A549 (cell line): ENCODE results near the gene CASP1. TPM values are rescaled to one million over a fixed set of nuclear protein-coding genes. Genes with fewer than 3 reads are reported as not detected.

ENCODE experiments used
- ATAC-seq, 2 experiments: fragments of 200-7000 bp in 1 of 2; fragments of >200 bp in 1 of 2; cut with Nextera tagmentation in 1 of 2; cut with Tn5 transposase in 1 of 2; 3 replicates each; pipeline versions ENCODE4 v1.8.0 to v1.9.1; 2018 to 2020; ENCODE audit warnings: mild to moderate bottlenecking in 1 of 2, moderate library complexity in 1 of 2
- CTCF ChIA-PET: fragments of 300-600 bp; sonication (Branson Sonifier 250); formaldehyde crosslinking; extraction: SDS; loops from one replicate; lab custom pipeline; 2021; ENCODE audit warnings: antibody characterized with exemption, inconsistent platforms; lab: Yijun Ruan, JAX
- POLR2A ChIA-PET: fragments of 350-600 bp; formaldehyde crosslinking; extraction: SDS; loops from one replicate; lab custom pipeline; 2021; ENCODE audit warnings: antibody characterized with exemption, inconsistent platforms; lab: Yijun Ruan, JAX
- DNase-seq, 2 experiments: peaks; one replicate each; pipeline versions ENCODE4 v3.0.0 to v3.0.0-alpha.2; 2011 to 2016; ENCODE audit warnings: low read depth in 1 of 2, low spot score in 1 of 2
- FAIRE-seq: peaks from 2 replicates; lab custom pipeline; 2011; peaks lifted over from hg19 to GRCh38; lab: Jason Lieb, UNC
- H3K27ac ChIP-seq, 2 experiments: fragments of >200 bp; sonication (Bioruptor Twin); formaldehyde crosslinking; 3 replicates each; pipeline ENCODE4 v1.5.1; 2016 to 2017
- H3K4me1 ChIP-seq: fragments of >200 bp; sonication (Bioruptor Twin); formaldehyde crosslinking; 3 replicates; pipeline ENCODE4 v1.6.1; 2016
- H3K4me2 ChIP-seq: fragments of >200 bp; sonication (Bioruptor Twin); formaldehyde crosslinking; 3 replicates; pipeline ENCODE4 v1.6.1; 2016
- H3K4me3 ChIP-seq: fragments of >200 bp; sonication (Bioruptor Twin); formaldehyde crosslinking; 3 replicates; pipeline ENCODE4 v1.5.1; 2016
- H3K9me3 ChIP-seq: fragments of >200 bp; sonication (Bioruptor Twin); formaldehyde crosslinking; 3 replicates; pipeline ENCODE4 v1.6.1; 2016
- CBX2 ChIP-seq: fragments of 200-600 bp; sonication (generic); IDR thresholded peaks from 2 replicates; pipeline ENCODE4 v1.6.1; 2016; ENCODE audit warnings: low read depth, mild to moderate bottlenecking, borderline replicate concordance
- CBX8 ChIP-seq: fragments of 200-600 bp; sonication (generic); IDR thresholded peaks from 2 replicates; pipeline ENCODE4 v1.6.1; 2016
- CHD2 ChIP-seq: fragments of 150-350 bp; IDR thresholded peaks from 2 replicates; pipeline ENCODE4 v1.6.1; 2014; ENCODE audit warnings: low read length; ENCODE audit not compliant: partially characterized antibody
- EHF ChIP-seq: fragments of 250-450 bp; sonication (Bioruptor Pico); IDR thresholded peaks from 2 replicates; pipeline ENCODE4 v1.5.0; 2020; ENCODE audit warnings: mild to moderate bottlenecking
- FOXS1 ChIP-seq: fragments of 250-450 bp; sonication (Bioruptor Pico); IDR thresholded peaks from 2 replicates; pipeline ENCODE4 v1.5.0; 2020; ENCODE audit warnings: mild to moderate bottlenecking, moderate library complexity
- HOXA7 ChIP-seq: fragments of 250-450 bp; sonication (Bioruptor Pico); IDR thresholded peaks from 2 replicates; pipeline ENCODE4 v1.5.0; 2020; ENCODE audit warnings: mild to moderate bottlenecking, moderate library complexity
- JUN ChIP-seq, 2 experiments: fragments of >200 bp; sonication (Bioruptor Twin); formaldehyde crosslinking; IDR thresholded peaks; 2 replicates in 1 of 2; 3 replicates in 1 of 2; pipeline ENCODE4 v1.6.1; 2016 to 2017
- JUNB ChIP-seq: fragments of >200 bp; sonication (Bioruptor Twin); formaldehyde crosslinking; IDR thresholded peaks from 2 replicates; pipeline ENCODE4 v1.6.1; 2016
- KDM1A ChIP-seq: fragments of 200-600 bp; sonication (generic); IDR thresholded peaks from 2 replicates; pipeline ENCODE4 v1.6.1; 2016; ENCODE audit warnings: low read depth, mild to moderate bottlenecking
- MYC ChIP-seq: IDR thresholded peaks from 2 replicates; pipeline ENCODE4 v1.6.1; 2012; ENCODE audit warnings: mild to moderate bottlenecking, inconsistent platforms, low read length, improper control_type of control experiment, borderline replicate concordance
- NPAS2 ChIP-seq: fragments of 250-450 bp; sonication (Bioruptor Pico); IDR thresholded peaks from 2 replicates; pipeline ENCODE4 v1.8.0; 2022; ENCODE audit warnings: mild to moderate bottlenecking, moderate library complexity, borderline replicate concordance
- NR3C1 ChIP-seq: fragments of >200 bp; sonication (Bioruptor Twin); formaldehyde crosslinking; IDR thresholded peaks from 3 replicates; pipeline ENCODE4 v1.6.1; 2017
- POLR2A ChIP-seq: IDR thresholded peaks from 2 replicates; pipeline ENCODE4 v1.6.1; 2012; ENCODE audit warnings: mild to moderate bottlenecking, low read length
- POLR2AphosphoS2 ChIP-seq: conservative IDR thresholded peaks from 2 replicates; pipeline ENCODE4 v1.6.1; 2012; ENCODE audit warnings: low read length, improper control_type of control experiment, inconsistent platforms
- RAD21 ChIP-seq, 2 experiments: fragments of >200 bp in 1 of 2; sonication (Bioruptor Twin) in 1 of 2; formaldehyde crosslinking in 1 of 2; IDR thresholded peaks in 1 of 2; conservative IDR thresholded peaks in 1 of 2; 2 replicates in 1 of 2; 3 replicates in 1 of 2; pipeline ENCODE4 v1.6.1; 2012 to 2018; ENCODE audit warnings: inconsistent platforms in 1 of 2
- RARB ChIP-seq: fragments of 250-450 bp; sonication (Bioruptor Pico); IDR thresholded peaks from 2 replicates; pipeline ENCODE4 v1.8.0; 2021; ENCODE audit warnings: mild to moderate bottlenecking, moderate library complexity
- SMC3 ChIP-seq: fragments of >200 bp; sonication (Bioruptor Twin); formaldehyde crosslinking; IDR thresholded peaks from 3 replicates; pipeline ENCODE4 v1.6.1; 2018; ENCODE audit warnings: inconsistent platforms
- SREBF2 ChIP-seq: fragments of 450-650 bp; IDR thresholded peaks from 2 replicates; pipeline ENCODE4 v1.6.1; 2014; ENCODE audit warnings: mild to moderate bottlenecking, moderate library complexity
- TP53 ChIP-seq: fragments of 250-450 bp; sonication (Bioruptor Pico); IDR thresholded peaks from 2 replicates; pipeline ENCODE4 v1.5.0; 2021; ENCODE audit warnings: mild to moderate bottlenecking, moderate library complexity
- WGBS: methylation state at CpG from one replicate; pipeline ENCODE4 v1.1.6; 2017; ENCODE audit errors: missing lambda C conversion rate; 5-methylcytosine and 5-hydroxymethylcytosine counted together
- polyA plus RNA-seq, 4 experiments: library from polyadenylated mRNA; depleted of rRNA in 3 of 4; stranded (reverse); fragments of >200 nt; fragmentation: RNase III in 1 of 4; extraction: RNeasy Plus Mini Kit Qiagen cat#74134 plus additional on column Dnase treatment in 1 of 4; gene quantifications; 2 replicates in 3 of 4; 3 replicates in 1 of 4; pipeline ENCODE4 v1.2.3, GENCODE V29; 2011 to 2017
- TF ChIP-seq, protein P1 (sequence below): fragments of 200-600 bp; sonication (generic); IDR thresholded peaks from 2 replicates; pipeline ENCODE4 v1.6.1; 2016; ENCODE audit warnings: antibody characterized with exemption, mild to moderate bottlenecking, moderate library complexity
- TF ChIP-seq, protein P2 (sequence below): fragments of 250-450 bp; sonication (Bioruptor Pico); IDR thresholded peaks from 2 replicates; pipeline ENCODE4 v1.5.0; 2020; ENCODE audit warnings: low read depth, mild to moderate bottlenecking, moderate library complexity
- TF ChIP-seq, protein P3 (sequence below): IDR thresholded peaks from 2 replicates; pipeline ENCODE4 v1.6.1; 2012

CASP1 gene
- polyA plus RNA-seq, 2 of the 4 experiments (the other 2 are of a cell fraction): 0.06 to 0.15 TPM

DNA sequence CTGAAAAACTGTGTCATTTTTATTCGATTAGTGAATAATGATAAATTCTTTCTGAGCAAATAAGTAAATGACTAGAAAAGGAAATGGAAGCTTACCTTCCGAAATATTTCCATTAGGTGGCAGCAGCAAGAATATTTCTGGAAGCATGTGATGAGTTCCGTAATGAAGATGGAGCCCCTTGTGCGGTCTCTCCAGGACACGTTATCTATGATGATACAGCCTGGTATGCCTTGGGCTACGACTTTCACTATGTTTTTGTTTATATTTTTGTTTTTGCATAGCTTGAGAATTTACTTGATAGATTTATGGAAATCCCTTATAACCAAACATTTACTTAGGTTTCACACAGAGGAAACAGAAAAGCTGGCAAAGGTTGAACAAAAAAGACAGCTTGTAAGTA, 37.7 kb downstream of the CASP1 start:
- CTCF ChIA-PET: interaction anchor here (0.9 to 1.7 kb wide), 2 partner anchors 13 to 333 kb away, joined by 3 to 8 read pairs; no protein-coding TSS in a partner anchor
- Histone ChIP-seq H3K4me1 (0 out of 3 replicates have a peak, but pooled peaks cover 3% of the 10 kb centered on the region), H3K9me3 (no peaks in the 10 kb centered on the region), H3K27ac (no peak overlapping the region), H3K4me2 (peak overlapping the region; percentile 32; the same call in 2 of the 3 replicates), H3K4me3 (no peak overlapping the region; the same call in 2 of the 3 replicates)
- WGBS: 20% methylated on average over 6 of the region's 6 CpGs
- TF ChIP-seq SMC3 (0 out of 3 replicates have a peak, but pooled peaks have one; percentile 27), SREBF2 (no peak), RAD21 (conservative IDR thresholded peaks at IDR 0.05 in 1 of 2, IDR thresholded peaks at IDR 0.05 in 1 of 2) (peak in 1 of 2 experiments; percentile 31; a peak in 1 of 5 replicates)
- TF ChIP-seq, protein P1, sequence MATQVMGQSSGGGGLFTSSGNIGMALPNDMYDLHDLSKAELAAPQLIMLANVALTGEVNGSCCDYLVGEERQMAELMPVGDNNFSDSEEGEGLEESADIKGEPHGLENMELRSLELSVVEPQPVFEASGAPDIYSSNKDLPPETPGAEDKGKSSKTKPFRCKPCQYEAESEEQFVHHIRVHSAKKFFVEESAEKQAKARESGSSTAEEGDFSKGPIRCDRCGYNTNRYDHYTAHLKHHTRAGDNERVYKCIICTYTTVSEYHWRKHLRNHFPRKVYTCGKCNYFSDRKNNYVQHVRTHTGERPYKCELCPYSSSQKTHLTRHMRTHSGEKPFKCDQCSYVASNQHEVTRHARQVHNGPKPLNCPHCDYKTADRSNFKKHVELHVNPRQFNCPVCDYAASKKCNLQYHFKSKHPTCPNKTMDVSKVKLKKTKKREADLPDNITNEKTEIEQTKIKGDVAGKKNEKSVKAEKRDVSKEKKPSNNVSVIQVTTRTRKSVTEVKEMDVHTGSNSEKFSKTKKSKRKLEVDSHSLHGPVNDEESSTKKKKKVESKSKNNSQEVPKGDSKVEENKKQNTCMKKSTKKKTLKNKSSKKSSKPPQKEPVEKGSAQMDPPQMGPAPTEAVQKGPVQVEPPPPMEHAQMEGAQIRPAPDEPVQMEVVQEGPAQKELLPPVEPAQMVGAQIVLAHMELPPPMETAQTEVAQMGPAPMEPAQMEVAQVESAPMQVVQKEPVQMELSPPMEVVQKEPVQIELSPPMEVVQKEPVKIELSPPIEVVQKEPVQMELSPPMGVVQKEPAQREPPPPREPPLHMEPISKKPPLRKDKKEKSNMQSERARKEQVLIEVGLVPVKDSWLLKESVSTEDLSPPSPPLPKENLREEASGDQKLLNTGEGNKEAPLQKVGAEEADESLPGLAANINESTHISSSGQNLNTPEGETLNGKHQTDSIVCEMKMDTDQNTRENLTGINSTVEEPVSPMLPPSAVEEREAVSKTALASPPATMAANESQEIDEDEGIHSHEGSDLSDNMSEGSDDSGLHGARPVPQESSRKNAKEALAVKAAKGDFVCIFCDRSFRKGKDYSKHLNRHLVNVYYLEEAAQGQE: no peak
- ATAC-seq: peak in 1 of 2 experiments; percentile 62; a peak in 2 of 6 replicates
- no peak for FAIRE-seq
- peak in 1 of 2 experiments; percentile 33 for DNase-seq
- POLR2A ChIA-PET: interaction anchor here (0.8 kb wide), 1 partner anchor 50 kb away, joined by 3 read pairs; no protein-coding TSS in a partner anchor

DNA sequence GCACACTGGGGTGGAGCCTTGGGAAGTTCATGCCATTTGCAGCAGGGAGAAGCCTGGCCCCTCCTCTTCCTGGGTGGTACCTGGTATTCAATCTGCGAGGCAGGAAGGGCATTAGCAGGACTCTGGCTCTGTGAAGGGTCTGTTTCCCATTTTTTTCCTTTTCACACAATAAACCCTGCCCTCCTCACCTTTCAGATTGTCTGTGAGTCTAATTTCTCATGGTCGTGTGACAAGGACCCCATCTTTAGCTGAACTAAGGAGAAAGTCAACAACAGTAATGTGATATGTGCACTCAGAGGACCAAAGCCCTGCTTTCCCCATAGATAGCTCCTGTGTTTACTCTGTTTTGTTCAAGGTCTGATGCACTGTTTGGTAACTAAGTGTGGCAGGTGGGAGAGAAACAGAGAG, 39.9 kb downstream of the CASP1 start:
- no peak for TF ChIP-seq TP53
- no peak for TF ChIP-seq POLR2A
- TF ChIP-seq NPAS2 (CRISPR knock-in tag): no peak
- no peak for TF ChIP-seq KDM1A
- TF ChIP-seq MYC: no peak
- TF ChIP-seq, all 56 proteins: peak for 0
- POLR2A ChIA-PET: no interaction called here
- FAIRE-seq: no peak
- ATAC-seq: no peak
- CTCF ChIA-PET: no interaction called here
- Histone ChIP-seq H3K4me3 (no peak overlapping the region), H3K4me1 (0 out of 3 replicates have a peak, but pooled peaks cover 3% of the 10 kb centered on the region), H3K9me3 (no peaks in the 10 kb centered on the region), H3K4me2 (no peak overlapping the region), H3K27ac (no peak overlapping the region)
- WGBS: 30% methylated on average over 2 of the region's 2 CpGs
- DNase-seq: no peak

DNA sequence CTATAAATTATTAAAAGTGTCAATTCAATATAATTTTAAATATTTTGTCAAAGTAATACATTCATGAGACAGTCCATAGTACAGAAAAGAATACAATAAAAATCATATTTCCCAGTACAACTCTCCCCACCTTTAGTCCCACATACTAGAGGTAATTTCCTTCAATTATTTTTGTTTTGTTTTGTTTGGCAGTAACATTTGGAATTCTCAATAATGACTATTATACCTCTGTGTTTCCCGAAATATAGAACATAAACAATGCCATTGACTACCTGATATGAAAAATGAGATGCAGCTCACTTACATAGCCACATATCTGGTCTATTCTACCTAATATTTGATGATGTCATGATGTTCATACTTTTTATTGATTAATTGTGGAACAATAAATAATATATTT, 42.2 kb downstream of the CASP1 start:
- CTCF ChIA-PET: interaction anchor here (0.6 kb wide), 1 partner anchor 21 kb away, joined by 3 read pairs; no protein-coding TSS in a partner anchor
- no peak for ATAC-seq
- no peak for FAIRE-seq
- no peaks in the 10 kb centered on the region for H3K9me3 ChIP-seq
- no peak for DNase-seq
- no peak for TF ChIP-seq FOXS1 (CRISPR knock-in tag)
- TF ChIP-seq, protein P2, sequence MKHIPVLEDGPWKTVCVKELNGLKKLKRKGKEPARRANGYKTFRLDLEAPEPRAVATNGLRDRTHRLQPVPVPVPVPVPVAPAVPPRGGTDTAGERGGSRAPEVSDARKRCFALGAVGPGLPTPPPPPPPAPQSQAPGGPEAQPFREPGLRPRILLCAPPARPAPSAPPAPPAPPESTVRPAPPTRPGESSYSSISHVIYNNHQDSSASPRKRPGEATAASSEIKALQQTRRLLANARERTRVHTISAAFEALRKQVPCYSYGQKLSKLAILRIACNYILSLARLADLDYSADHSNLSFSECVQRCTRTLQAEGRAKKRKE: no peak
- no peak for TF ChIP-seq RARB (CRISPR knock-in tag)
- TF ChIP-seq JUN (IDR thresholded peaks at IDR 0.05): no peak
- TF ChIP-seq CBX2: no peak
- no peak for TF ChIP-seq NR3C1
- TF ChIP-seq KDM1A: no peak
- TF ChIP-seq EHF: no peak
- no peak for TF ChIP-seq JUNB
- no peak for TF ChIP-seq SREBF2
- TF ChIP-seq, protein P3, sequence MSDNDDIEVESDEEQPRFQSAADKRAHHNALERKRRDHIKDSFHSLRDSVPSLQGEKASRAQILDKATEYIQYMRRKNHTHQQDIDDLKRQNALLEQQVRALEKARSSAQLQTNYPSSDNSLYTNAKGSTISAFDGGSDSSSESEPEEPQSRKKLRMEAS: no peak
- no peak for TF ChIP-seq NPAS2 (CRISPR knock-in tag)
- TF ChIP-seq CHD2: no peak
- no peak for TF ChIP-seq POLR2AphosphoS2
- TF ChIP-seq CBX8: no peak
- no peak for TF ChIP-seq HOXA7 (CRISPR knock-in tag)
- no peak overlapping the region for H3K4me3 ChIP-seq
- WGBS: 14% methylated on average over 1 of the region's 1 CpG
- POLR2A ChIA-PET: no interaction called here
- no peaks in the 10 kb centered on the region for H3K4me1 ChIP-seq
- H3K27ac ChIP-seq: no peak overlapping the region
- H3K4me2 ChIP-seq: no peak overlapping the region
